Rectal smooth muscle tissue (tissue), 1 donor: ENCODE results near the gene ANGPTL4.
"Not testable (repeated sequence)": the region's sequence is repeated elsewhere in the genome, so short reads cannot be mapped to it uniquely, and the experiment has no call there.

Source experiments
- H3K27ac ChIP-seq: one replicate; pipeline ENCODE4 v1.7.0; 2013; ENCODE audit warnings: low read depth, low read length, inconsistent platforms
- H3K27me3 ChIP-seq: one replicate; pipeline ENCODE4 v1.7.0; 2013; ENCODE audit warnings: low read length; ENCODE audit not compliant: control insufficient read depth, insufficient read depth
- H3K36me3 ChIP-seq: one replicate; pipeline ENCODE4 v1.7.0; 2013; ENCODE audit warnings: low read length; ENCODE audit not compliant: control insufficient read depth, insufficient read depth
- H3K4me1 ChIP-seq: one replicate; pipeline ENCODE4 v1.7.0; 2013; ENCODE audit warnings: low read length; ENCODE audit not compliant: control insufficient read depth, insufficient read depth
- H3K4me3 ChIP-seq: one replicate; pipeline ENCODE4 v1.7.0; 2013; ENCODE audit warnings: low read length
- H3K9ac ChIP-seq: one replicate; pipeline ENCODE4 v1.7.0; 2013; ENCODE audit warnings: low read length

The ANGPTL4 gene

GRCh38 chr19:8338835-8339234 lies 25.1 kb upstream of the ANGPTL4 start:
- Histone ChIP-seq H3K27ac (no peak overlapping the region), H3K4me3 (no peak overlapping the region), H3K27me3 (peaks cover 25% of the 10 kb centered on the region), H3K36me3 (no peaks in the 10 kb centered on the region), H3K9ac (no peak overlapping the region), H3K4me1 (peaks cover 3% of the 10 kb centered on the region)

GRCh38 chr19:8340341-8341096 lies 23.4 kb upstream of the ANGPTL4 start:
- Histone ChIP-seq H3K4me1 (no peaks in the 10 kb centered on the region), H3K27me3 (peaks cover 16% of the 10 kb centered on the region), H3K27ac (no peak overlapping the region), H3K36me3 (no peaks in the 10 kb centered on the region), H3K4me3 (no peak overlapping the region), H3K9ac (no peak overlapping the region)

- not testable (repeated sequence) for H3K9ac ChIP-seq, H3K4me3 ChIP-seq, H3K27ac ChIP-seq, H3K36me3 ChIP-seq, H3K4me1 ChIP-seq
- H3K27me3 ChIP-seq: peaks cover 13% of the 10 kb centered on the region
Observed at GRCh38 chr19:8341504-8341903, 22.5 kb upstream of the ANGPTL4 start.

- Histone ChIP-seq H3K27ac (peak overlapping the region; percentile 12), H3K4me3 (no peak overlapping the region), H3K9ac (no peak overlapping the region)
Observed at GRCh38 chr19:8342316-8342683, 21.7 kb upstream of the ANGPTL4 start.

GRCh38 chr19:8342684-8343482 lies 21.1 kb upstream of the ANGPTL4 start, which contains the start of gene KANK3:
Gene KANK3 (minus strand): TSS chr19:8343262. CDS start chr19:8337828, 5,434 bp downstream.
- H3K9ac ChIP-seq: no peak within 1 kb of the TSS
- H3K36me3 ChIP-seq: no peaks in the 10 kb centered on the region
- H3K4me1 ChIP-seq: no peaks in the 10 kb centered on the region
- peaks cover 10% of the 10 kb centered on the region for H3K27me3 ChIP-seq
- H3K27ac ChIP-seq: peak within 1 kb of the TSS; percentile 24
- peak within 1 kb of the TSS; percentile 61 for H3K4me3 ChIP-seq

More at GRCh38 chr19:8342316-8342683, 21.7 kb upstream of the ANGPTL4 start:
- H3K27me3 ChIP-seq: peaks cover 10% of the 10 kb centered on the region
- H3K4me1 ChIP-seq: no peaks in the 10 kb centered on the region
- no peaks in the 10 kb centered on the region for H3K36me3 ChIP-seq

GRCh38 chr19:8343483-8343844 lies 20.5 kb upstream of the ANGPTL4 start:
- H3K9ac ChIP-seq: no peak overlapping the region
- H3K36me3 ChIP-seq: no peaks in the 10 kb centered on the region
- H3K27me3 ChIP-seq: peaks cover 7% of the 10 kb centered on the region
- H3K4me1 ChIP-seq: no peaks in the 10 kb centered on the region
- H3K4me3 ChIP-seq: peak overlapping the region; percentile 61
- no peak overlapping the region for H3K27ac ChIP-seq

GRCh38 chr19:8349629-8350372 lies 14.2 kb upstream of the ANGPTL4 start:
- not testable (repeated sequence) for H3K36me3 ChIP-seq, H3K27me3 ChIP-seq, H3K9ac ChIP-seq, H3K4me3 ChIP-seq, H3K27ac ChIP-seq, H3K4me1 ChIP-seq

- Histone ChIP-seq H3K36me3 (no peaks in the 10 kb centered on the region), H3K27me3 (no peaks in the 10 kb centered on the region), H3K4me3 (no peak overlapping the region), H3K27ac (no peak overlapping the region), H3K4me1 (no peaks in the 10 kb centered on the region), H3K9ac (no peak overlapping the region)
Observed at GRCh38 chr19:8352134-8352827, 11.7 kb upstream of the ANGPTL4 start.

- not testable (repeated sequence) for H3K27ac ChIP-seq, H3K4me3 ChIP-seq, H3K36me3 ChIP-seq, H3K9ac ChIP-seq, H3K4me1 ChIP-seq, H3K27me3 ChIP-seq
Observed at GRCh38 chr19:8352845-8353244, 11.1 kb upstream of the ANGPTL4 start.

GRCh38 chr19:8355631-8356402 lies 8.1 kb upstream of the ANGPTL4 start:
- Histone ChIP-seq H3K36me3 (no peaks in the 10 kb centered on the region), H3K4me3 (no peak overlapping the region), H3K4me1 (no peaks in the 10 kb centered on the region), H3K27me3 (no peaks in the 10 kb centered on the region), H3K9ac (no peak overlapping the region), H3K27ac (no peak overlapping the region)

- Histone ChIP-seq H3K27ac (no peak overlapping the region), H3K36me3 (no peaks in the 10 kb centered on the region), H3K4me3 (no peak overlapping the region), H3K9ac (no peak overlapping the region), H3K27me3 (no peaks in the 10 kb centered on the region), H3K4me1 (peaks cover 4% of the 10 kb centered on the region)
Observed at GRCh38 chr19:8357007-8357521, 6.9 kb upstream of the ANGPTL4 start.
